WTC11 (cell line): ENCODE measurements around the gene NLGN1. TPM values are rescaled to one million over a fixed set of nuclear protein-coding genes. Genes with fewer than 3 reads are reported as not detected.

Experiments
- ATAC-seq: fragments of 200-7000 bp; cut with Tn5 transposase; 2 replicates; pipeline ENCODE4 v1.10.0; 2021; ENCODE audit warnings: mild to moderate bottlenecking, moderate library complexity
- CTCF ChIA-PET: fragments of 300-600 bp; sonication (Branson Sonifier 250); formaldehyde crosslinking; loops from one replicate; lab custom pipeline; 2021; ENCODE audit warnings: antibody characterized with exemption; lab: Charles Lee
- POLR2A ChIA-PET: fragments of 350-600 bp; sonication (Branson Sonifier 250); formaldehyde crosslinking; loops from one replicate; lab custom pipeline; 2021; ENCODE audit warnings: antibody characterized with exemption; lab: Charles Lee
- DNase-seq: peaks from one replicate; pipeline ENCODE4 v3.0.0; 2021; ENCODE audit warnings: low spot score
- H3K27ac Mint-ChIP-seq: 2 replicates; pipeline ENCODE4 v1.8.0; 2021; ENCODE audit warnings: mixed read lengths
- H3K27me3 Mint-ChIP-seq: 2 replicates; pipeline ENCODE4 v1.8.0; 2021; ENCODE audit warnings: low read depth, mild to moderate bottlenecking, moderate library complexity, mixed read lengths
- H3K36me3 Mint-ChIP-seq: 2 replicates; pipeline ENCODE4 v1.8.0; 2021; ENCODE audit warnings: mixed read lengths
- H3K4me1 Mint-ChIP-seq: 2 replicates; pipeline ENCODE4 v1.8.0; 2022; ENCODE audit warnings: mixed read lengths
- H3K4me3 Mint-ChIP-seq: 2 replicates; pipeline ENCODE4 v1.8.0; 2021; ENCODE audit warnings: mild to moderate bottlenecking, moderate library complexity, mixed read lengths
- H3K9me3 Mint-ChIP-seq: 2 replicates; pipeline ENCODE4 v1.8.0; 2021; ENCODE audit warnings: mixed read lengths
- ATF1 ChIP-seq: sonication (generic); formaldehyde crosslinking; IDR thresholded peaks from 2 replicates; pipeline ENCODE4 v1.8.1; 2023; ENCODE audit warnings: mild to moderate bottlenecking, moderate library complexity, missing genetic modification reagents
- CBFB ChIP-seq: sonication (generic); formaldehyde crosslinking; IDR thresholded peaks from 2 replicates; pipeline ENCODE4 v1.8.1; 2022; ENCODE audit warnings: mild to moderate bottlenecking, low read depth, missing genetic modification reagents
- CDX4 ChIP-seq: fragments of 250-450 bp; sonication (Bioruptor Pico); IDR thresholded peaks from 2 replicates; pipeline ENCODE4 v1.9.0; 2021; ENCODE audit warnings: moderate library complexity, mild to moderate bottlenecking, inconsistent platforms, borderline replicate concordance
- CREM ChIP-seq: sonication (generic); formaldehyde crosslinking; IDR thresholded peaks from 2 replicates; pipeline ENCODE4 v1.8.1; 2022; ENCODE audit warnings: mild to moderate bottlenecking, missing genetic modification reagents, moderate library complexity
- CTCF ChIP-seq: fragments of 200-600 bp; IDR thresholded peaks from 2 replicates; pipeline ENCODE4 v1.8.0; 2022; ENCODE audit warnings: antibody characterized with exemption
- E2F4 ChIP-seq: sonication (generic); formaldehyde crosslinking; IDR thresholded peaks from 2 replicates; pipeline ENCODE4 v1.8.1; 2022; ENCODE audit warnings: low read depth, mild to moderate bottlenecking, moderate library complexity, missing genetic modification reagents, borderline replicate concordance
- FOXP4 ChIP-seq: sonication (generic); formaldehyde crosslinking; IDR thresholded peaks from 2 replicates; pipeline ENCODE4 v1.8.0; 2022; ENCODE audit warnings: mild to moderate bottlenecking, missing genetic modification reagents
- GTF2I ChIP-seq: fragments of 250-450 bp; sonication (Bioruptor Pico); conservative IDR thresholded peaks from 2 replicates; pipeline ENCODE4 v1.4.0; 2021; ENCODE audit warnings: mild to moderate bottlenecking
- IRF2 ChIP-seq: sonication (generic); formaldehyde crosslinking; IDR thresholded peaks from 2 replicates; pipeline ENCODE4 v1.8.0; 2022; ENCODE audit warnings: low read depth, missing genetic modification reagents, borderline replicate concordance
- JUN ChIP-seq: sonication (generic); formaldehyde crosslinking; IDR thresholded peaks from 2 replicates; pipeline ENCODE4 v1.8.0; 2023; ENCODE audit warnings: mild to moderate bottlenecking, missing genetic modification reagents
- MLX ChIP-seq: sonication (generic); formaldehyde crosslinking; IDR thresholded peaks from 2 replicates; pipeline ENCODE4 v1.8.1; 2023; ENCODE audit warnings: mild to moderate bottlenecking, missing genetic modification reagents, moderate library complexity
- NFATC4 ChIP-seq: fragments of 250-450 bp; sonication (Bioruptor Pico); IDR thresholded peaks from 2 replicates; pipeline ENCODE4 v1.9.0; 2021; ENCODE audit warnings: mild to moderate bottlenecking
- NR1H2 ChIP-seq: sonication (generic); formaldehyde crosslinking; IDR thresholded peaks from 2 replicates; pipeline ENCODE4 v1.9.0; 2021; ENCODE audit warnings: mild to moderate bottlenecking, moderate library complexity, missing genetic modification reagents
- PRDM15 ChIP-seq: sonication (generic); formaldehyde crosslinking; IDR thresholded peaks from 2 replicates; pipeline ENCODE4 v1.8.0; 2022; ENCODE audit warnings: missing genetic modification reagents
- PREB ChIP-seq: sonication (generic); formaldehyde crosslinking; IDR thresholded peaks from 2 replicates; pipeline ENCODE4 v1.8.1; 2022; ENCODE audit warnings: mild to moderate bottlenecking, missing genetic modification reagents, moderate library complexity, borderline replicate concordance
- STAT6 ChIP-seq: sonication (generic); formaldehyde crosslinking; conservative IDR thresholded peaks from 2 replicates; pipeline ENCODE4 v1.8.1; 2023; ENCODE audit warnings: mild to moderate bottlenecking, low read depth, missing genetic modification reagents, moderate library complexity
- ZMAT4 ChIP-seq: fragments of 250-450 bp; sonication (Bioruptor Pico); IDR thresholded peaks from 2 replicates; pipeline ENCODE4 v1.9.0; 2021; ENCODE audit warnings: mild to moderate bottlenecking
- ZNF121 ChIP-seq: sonication (generic); formaldehyde crosslinking; IDR thresholded peaks from 2 replicates; pipeline ENCODE4 v1.8.0; 2023; ENCODE audit warnings: missing genetic modification reagents
- ZNF232 ChIP-seq: sonication (generic); formaldehyde crosslinking; IDR thresholded peaks from 2 replicates; pipeline ENCODE4 v1.8.0; 2022; ENCODE audit warnings: mild to moderate bottlenecking, missing genetic modification reagents
- total RNA-seq: library from RNA; stranded (reverse); gene quantifications from 3 replicates; pipeline ENCODE4 v1.2.3, GENCODE V29; 2021

The NLGN1 gene
- total RNA-seq, 1 experiment from 2014 or later: 12.4 TPM

GRCh38 chr3:173734895-173735294 lies 337.4 kb downstream of the NLGN1 start (continued):
- TF ChIP-seq STAT6 (no peak), CBFB (CRISPR knock-in tag) (no peak), JUN (CRISPR knock-in tag) (no peak), MLX (no peak), E2F4 (CRISPR knock-in tag) (no peak), ATF1 (CRISPR knock-in tag) (no peak), CDX4 (CRISPR knock-in tag) (no peak), ZNF121 (CRISPR knock-in tag) (no peak), NFATC4 (CRISPR knock-in tag) (no peak), GTF2I (no peak), IRF2 (CRISPR knock-in tag) (no peak), FOXP4 (no peak)

GRCh38 chr3:173735841-173736240 lies 338.3 kb downstream of the NLGN1 start:
- H3K9me3 Mint-ChIP-seq: peaks cover 12% of the 10 kb centered on the region
- POLR2A ChIA-PET: no interaction called here
- no peak for ATAC-seq
- H3K4me1 Mint-ChIP-seq: peaks cover 37% of the 10 kb centered on the region
- CTCF ChIA-PET: no interaction called here
- H3K4me3 Mint-ChIP-seq: no peak overlapping the region
- H3K27me3 Mint-ChIP-seq: no peaks in the 10 kb centered on the region
- TF ChIP-seq CTCF: no peak
- TF ChIP-seq, all 79 proteins: peak for 0
- no peak overlapping the region for H3K27ac Mint-ChIP-seq
- no peak for DNase-seq
- peaks cover 4% of the 10 kb centered on the region for H3K36me3 Mint-ChIP-seq

GRCh38 chr3:173737167-173737808 lies 339.7 kb downstream of the NLGN1 start:
- H3K27me3 Mint-ChIP-seq: no peaks in the 10 kb centered on the region
- H3K4me1 Mint-ChIP-seq: peaks cover 34% of the 10 kb centered on the region
- no peak for ATAC-seq
- H3K9me3 Mint-ChIP-seq: peaks cover 12% of the 10 kb centered on the region
- peaks cover 4% of the 10 kb centered on the region for H3K36me3 Mint-ChIP-seq
- no peak for DNase-seq
- no peak overlapping the region for H3K4me3 Mint-ChIP-seq
- H3K27ac Mint-ChIP-seq: no peak overlapping the region
- POLR2A ChIA-PET: no interaction called here
- CTCF ChIA-PET: no interaction called here
- TF ChIP-seq CREM (no peak), PREB (CRISPR knock-in tag) (no peak), ZMAT4 (CRISPR knock-in tag) (no peak), ZNF232 (CRISPR knock-in tag) (no peak), NR1H2 (CRISPR knock-in tag) (no peak), PRDM15 (CRISPR knock-in tag) (no peak)
